GM12801 (cell line): ENCODE results near the gene SPPL3.

ENCODE experiments used
- TF ChIP-seq, protein P1 (sequence below): IDR thresholded peaks from one replicate; pipeline ENCODE4 v1.5.1; 2011; ENCODE audit warnings: control low read depth; ENCODE audit not compliant: insufficient read length; ENCODE audit errors: extremely low read depth

The SPPL3 gene

DNA sequence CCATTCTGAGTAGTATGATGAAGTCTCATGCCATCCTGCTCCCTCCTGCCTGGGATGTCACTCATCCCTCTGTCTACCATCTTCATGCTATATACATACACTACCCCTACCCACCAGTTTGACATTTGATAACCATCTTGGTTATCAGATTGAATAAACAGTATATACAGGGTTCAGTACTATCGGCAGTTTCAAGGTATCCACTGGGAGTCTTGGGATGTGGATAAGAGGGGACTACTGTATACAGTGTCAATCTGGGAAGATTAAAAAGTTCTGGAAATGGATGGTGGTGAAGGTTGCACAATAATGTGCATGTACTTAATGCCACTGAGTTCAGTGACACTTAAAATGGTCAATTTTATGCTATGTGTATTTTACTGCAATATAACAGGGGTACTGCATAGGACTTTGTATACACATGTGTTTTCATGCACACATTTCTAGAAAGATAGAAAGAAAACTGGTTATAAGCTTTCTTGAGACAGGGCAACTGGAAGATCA, 22.1 kb downstream of the SPPL3 start:
- TF ChIP-seq, protein P1, sequence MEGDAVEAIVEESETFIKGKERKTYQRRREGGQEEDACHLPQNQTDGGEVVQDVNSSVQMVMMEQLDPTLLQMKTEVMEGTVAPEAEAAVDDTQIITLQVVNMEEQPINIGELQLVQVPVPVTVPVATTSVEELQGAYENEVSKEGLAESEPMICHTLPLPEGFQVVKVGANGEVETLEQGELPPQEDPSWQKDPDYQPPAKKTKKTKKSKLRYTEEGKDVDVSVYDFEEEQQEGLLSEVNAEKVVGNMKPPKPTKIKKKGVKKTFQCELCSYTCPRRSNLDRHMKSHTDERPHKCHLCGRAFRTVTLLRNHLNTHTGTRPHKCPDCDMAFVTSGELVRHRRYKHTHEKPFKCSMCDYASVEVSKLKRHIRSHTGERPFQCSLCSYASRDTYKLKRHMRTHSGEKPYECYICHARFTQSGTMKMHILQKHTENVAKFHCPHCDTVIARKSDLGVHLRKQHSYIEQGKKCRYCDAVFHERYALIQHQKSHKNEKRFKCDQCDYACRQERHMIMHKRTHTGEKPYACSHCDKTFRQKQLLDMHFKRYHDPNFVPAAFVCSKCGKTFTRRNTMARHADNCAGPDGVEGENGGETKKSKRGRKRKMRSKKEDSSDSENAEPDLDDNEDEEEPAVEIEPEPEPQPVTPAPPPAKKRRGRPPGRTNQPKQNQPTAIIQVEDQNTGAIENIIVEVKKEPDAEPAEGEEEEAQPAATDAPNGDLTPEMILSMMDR: no peak

DNA sequence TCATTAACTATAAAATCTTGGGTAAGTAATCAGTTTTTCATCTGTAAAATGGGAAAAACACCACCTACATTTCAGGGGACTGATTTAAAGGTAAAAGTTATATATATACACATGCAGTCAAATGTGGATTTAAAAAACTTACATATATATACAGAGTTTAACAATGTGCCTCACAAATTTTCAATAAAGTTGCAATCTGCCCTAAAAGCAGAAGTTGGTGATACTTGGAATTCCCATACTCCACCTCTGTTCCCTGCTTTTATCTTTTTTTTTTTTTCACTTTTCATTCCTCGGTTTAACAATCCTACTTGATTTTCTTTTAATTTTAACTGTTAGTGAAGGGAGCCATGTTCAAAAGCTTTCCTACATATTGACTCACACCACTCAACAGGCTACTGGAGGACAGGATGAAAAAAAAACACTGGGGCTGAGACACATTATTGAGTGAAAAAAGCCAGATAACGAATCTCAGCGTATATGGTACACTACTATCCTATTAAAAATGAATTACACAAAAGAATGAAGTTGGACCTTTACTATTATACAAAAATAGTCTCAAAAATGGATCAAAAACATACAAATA, 24.3 kb downstream of the SPPL3 start:
- TF ChIP-seq, protein P1: no peak

DNA sequence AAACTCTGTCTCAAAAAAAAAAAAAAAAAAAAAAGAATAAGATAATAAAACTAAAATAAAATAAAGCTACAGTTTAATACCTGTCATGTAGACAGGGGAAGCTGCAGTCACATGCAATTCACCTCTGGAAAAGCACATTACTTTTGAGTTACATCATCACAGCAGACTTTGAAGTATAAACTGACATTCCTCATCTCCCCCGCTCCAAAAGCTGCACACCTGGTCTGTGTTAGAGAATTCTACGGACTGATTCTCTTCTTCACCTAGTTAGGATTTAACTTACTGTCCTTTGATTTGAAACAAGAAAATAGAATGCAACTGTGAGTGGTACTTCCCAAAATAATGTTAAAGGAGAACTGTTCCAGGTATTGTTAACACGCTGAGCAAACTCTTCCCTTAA, 25.1 kb downstream of the SPPL3 start:
- TF ChIP-seq, protein P1: no peak

DNA sequence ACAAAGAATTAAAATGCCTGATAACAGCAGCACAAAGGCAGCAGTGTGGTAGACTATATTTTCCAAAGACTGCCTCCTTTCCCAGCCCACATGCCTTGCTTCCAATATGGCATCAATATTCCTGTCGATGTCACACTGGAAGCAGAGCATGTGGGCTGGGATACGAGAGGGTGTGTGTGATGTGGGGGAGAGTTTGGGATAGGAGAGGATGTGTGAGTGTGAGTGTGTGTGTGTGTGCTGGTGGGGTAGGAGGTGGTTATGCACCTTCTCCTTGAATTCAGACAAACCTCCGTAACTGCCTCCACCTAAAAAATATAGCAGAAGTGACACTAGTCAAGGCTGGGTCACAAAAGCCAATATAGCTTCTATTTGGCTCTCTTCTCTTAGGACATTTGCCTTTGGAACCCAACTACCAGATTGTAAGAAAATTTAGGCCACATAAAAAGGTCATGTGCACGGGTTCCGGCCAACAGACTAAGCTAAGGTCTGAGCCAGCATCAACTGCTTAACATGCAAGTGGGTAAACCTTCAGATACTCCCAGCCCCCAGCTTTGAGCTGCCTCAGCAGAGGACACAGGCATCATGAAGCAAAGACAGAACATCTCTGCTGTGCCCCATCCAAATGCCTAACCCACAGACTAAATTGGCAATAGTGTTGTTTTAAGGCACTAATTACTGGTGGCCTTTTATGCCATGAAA, 29.5 kb downstream of the SPPL3 start:
- TF ChIP-seq, protein P1: no peak

DNA sequence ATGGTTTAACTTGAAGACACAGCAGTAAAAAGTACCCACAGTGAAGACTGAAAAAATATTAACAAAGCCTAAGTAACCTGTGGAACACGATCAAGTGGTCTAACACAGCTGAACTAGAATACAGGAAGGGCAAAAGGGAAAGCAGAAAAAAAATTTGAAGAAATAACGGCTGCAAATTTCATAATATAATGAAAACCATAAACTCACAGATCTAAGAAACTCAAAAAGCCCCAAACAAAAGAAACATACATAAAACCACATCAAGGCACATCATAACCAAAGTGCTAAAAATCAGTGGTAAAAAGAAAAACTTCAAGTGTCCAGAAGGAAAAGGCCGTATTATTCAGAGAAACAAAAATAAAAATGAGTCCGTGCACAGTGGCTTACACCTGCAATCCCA, 30.9 kb downstream of the SPPL3 start:
- TF ChIP-seq, protein P1: no peak

DNA sequence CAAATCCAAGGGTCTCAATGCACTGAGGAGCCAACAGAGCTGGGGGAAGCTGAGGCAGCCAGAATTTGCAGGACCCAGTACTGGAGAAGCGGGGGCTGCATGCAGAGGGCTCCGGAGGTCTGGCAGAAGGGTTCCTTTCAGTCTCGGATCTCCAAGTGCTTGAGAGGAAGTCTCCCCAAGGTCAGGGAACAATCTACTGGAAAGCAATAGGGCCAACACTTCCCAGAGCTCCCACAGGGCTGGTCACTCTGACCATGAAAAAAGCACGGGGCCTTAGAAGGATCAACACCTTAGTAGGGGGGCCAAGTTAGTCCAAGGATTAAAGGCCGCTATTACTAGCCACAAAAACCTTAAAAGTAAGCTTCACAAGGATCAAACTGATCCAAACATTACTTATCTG, 31.7 kb downstream of the SPPL3 start:
- TF ChIP-seq, protein P1: no peak

DNA sequence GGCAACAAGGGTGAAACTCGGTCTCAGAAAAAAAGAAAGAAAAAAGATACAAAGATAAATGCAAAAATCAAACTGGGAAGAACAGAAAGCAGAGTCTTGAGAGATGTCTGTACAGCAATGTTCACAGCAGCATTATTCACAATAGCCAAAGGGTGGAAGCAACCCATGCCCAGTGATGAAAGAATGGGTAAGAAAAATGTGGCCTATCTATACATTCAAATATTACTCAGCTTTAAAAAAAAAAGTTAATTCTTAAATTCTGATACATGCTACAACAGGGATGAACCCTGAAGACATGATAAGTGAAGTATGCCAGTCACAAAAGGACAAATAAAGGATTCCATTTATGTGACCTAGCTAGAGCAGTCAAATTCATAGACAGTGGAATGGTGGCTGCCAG, 33.7 kb downstream of the SPPL3 start:
- TF ChIP-seq, protein P1: no peak
